Ishikawa (cell line): Measurements from ENCODE around the gene KRT23.

Experiments used
- CREB1 ChIP-seq: IDR thresholded peaks from 2 replicates; pipeline ENCODE4 v1.6.1; 2012; ENCODE audit warnings: low read depth
- EP300 ChIP-seq: IDR thresholded peaks from 2 replicates; pipeline ENCODE4 v1.6.1; 2012; ENCODE audit warnings: borderline replicate concordance
- TAF1 ChIP-seq: IDR thresholded peaks from 2 replicates; pipeline ENCODE4 v1.6.1; 2012; ENCODE audit warnings: low read depth, mild to moderate bottlenecking
- YY1 ChIP-seq: IDR thresholded peaks from 2 replicates; pipeline ENCODE4 v1.6.1; 2012; ENCODE audit warnings: low read depth
- TF ChIP-seq, protein P1 (sequence below): IDR thresholded peaks from 2 replicates; pipeline ENCODE4 v1.6.1; 2012; ENCODE audit warnings: low read depth, mild to moderate bottlenecking

DNA sequence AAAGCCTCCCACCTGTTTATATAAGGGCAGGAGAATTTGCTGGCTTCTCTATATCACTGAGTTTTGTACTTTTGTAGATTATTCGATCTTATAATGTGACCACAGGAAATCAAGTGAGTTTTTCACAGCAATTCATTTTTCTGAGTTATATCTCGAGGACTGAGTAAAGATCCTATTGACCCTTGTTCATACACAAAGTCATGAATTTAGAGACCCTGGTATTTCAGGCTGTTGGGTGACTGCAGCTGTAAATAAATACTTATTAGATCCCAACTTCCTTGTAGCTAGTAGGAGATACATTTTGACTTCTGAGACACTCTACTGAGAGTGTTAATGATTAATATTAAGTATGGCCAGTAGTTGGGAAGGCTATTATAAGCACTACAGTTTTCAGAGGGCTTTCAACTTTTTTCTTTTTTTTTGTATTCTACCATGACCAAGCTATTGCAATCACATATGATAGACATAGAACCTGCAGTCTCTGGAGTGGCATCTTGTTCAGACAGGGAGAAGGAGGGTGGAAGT lies 49.2 kb downstream of the KRT23 start:
- TF ChIP-seq YY1 (no peak), TAF1 (no peak), EP300 (no peak), CREB1 (no peak)
- TF ChIP-seq, protein P1, sequence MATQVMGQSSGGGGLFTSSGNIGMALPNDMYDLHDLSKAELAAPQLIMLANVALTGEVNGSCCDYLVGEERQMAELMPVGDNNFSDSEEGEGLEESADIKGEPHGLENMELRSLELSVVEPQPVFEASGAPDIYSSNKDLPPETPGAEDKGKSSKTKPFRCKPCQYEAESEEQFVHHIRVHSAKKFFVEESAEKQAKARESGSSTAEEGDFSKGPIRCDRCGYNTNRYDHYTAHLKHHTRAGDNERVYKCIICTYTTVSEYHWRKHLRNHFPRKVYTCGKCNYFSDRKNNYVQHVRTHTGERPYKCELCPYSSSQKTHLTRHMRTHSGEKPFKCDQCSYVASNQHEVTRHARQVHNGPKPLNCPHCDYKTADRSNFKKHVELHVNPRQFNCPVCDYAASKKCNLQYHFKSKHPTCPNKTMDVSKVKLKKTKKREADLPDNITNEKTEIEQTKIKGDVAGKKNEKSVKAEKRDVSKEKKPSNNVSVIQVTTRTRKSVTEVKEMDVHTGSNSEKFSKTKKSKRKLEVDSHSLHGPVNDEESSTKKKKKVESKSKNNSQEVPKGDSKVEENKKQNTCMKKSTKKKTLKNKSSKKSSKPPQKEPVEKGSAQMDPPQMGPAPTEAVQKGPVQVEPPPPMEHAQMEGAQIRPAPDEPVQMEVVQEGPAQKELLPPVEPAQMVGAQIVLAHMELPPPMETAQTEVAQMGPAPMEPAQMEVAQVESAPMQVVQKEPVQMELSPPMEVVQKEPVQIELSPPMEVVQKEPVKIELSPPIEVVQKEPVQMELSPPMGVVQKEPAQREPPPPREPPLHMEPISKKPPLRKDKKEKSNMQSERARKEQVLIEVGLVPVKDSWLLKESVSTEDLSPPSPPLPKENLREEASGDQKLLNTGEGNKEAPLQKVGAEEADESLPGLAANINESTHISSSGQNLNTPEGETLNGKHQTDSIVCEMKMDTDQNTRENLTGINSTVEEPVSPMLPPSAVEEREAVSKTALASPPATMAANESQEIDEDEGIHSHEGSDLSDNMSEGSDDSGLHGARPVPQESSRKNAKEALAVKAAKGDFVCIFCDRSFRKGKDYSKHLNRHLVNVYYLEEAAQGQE: no peak
